Stomach smooth muscle (tissue), 2 donors: ENCODE data around the gene WFS1.

Experiments
- H3K27ac ChIP-seq: one replicate; pipeline ENCODE4 v1.7.0; 2013; ENCODE audit warnings: mild to moderate bottlenecking, low read length, inconsistent platforms
- H3K27me3 ChIP-seq, 2 donors: one replicate each; pipeline ENCODE4 v1.7.0; 2013; ENCODE audit warnings: low read length in 2 of 2; ENCODE audit not compliant: insufficient read depth in 2 of 2, control insufficient read depth in 1 of 2
- H3K36me3 ChIP-seq, 2 donors: one replicate each; pipeline ENCODE4 v1.7.0; 2013; ENCODE audit warnings: low read length in 2 of 2; ENCODE audit not compliant: control insufficient read depth in 2 of 2, insufficient read depth in 2 of 2
- H3K4me1 ChIP-seq: one replicate; pipeline ENCODE4 v1.7.0; 2013; ENCODE audit warnings: low read length; ENCODE audit not compliant: control insufficient read depth, insufficient read depth
- H3K4me3 ChIP-seq, 2 donors: one replicate each; pipeline ENCODE4 v1.7.0; 2013; ENCODE audit warnings: low read length in 2 of 2
- H3K9ac ChIP-seq, 2 donors: one replicate each; pipeline ENCODE4 v1.7.0; 2013; ENCODE audit warnings: low read length in 2 of 2, mild to moderate bottlenecking in 1 of 2
- H3K9me3 ChIP-seq, 2 donors: one replicate each; pipeline ENCODE4 v1.7.0; 2013; ENCODE audit warnings: low read length in 2 of 2; ENCODE audit not compliant: control insufficient read depth in 2 of 2
- donor health status: healthy.
- donor health status: Pancreatic carcinoma.

WFS1 gene

GRCh38 chr4:6228158-6229067, 41.2 kb upstream of the WFS1 start:
- H3K9me3 ChIP-seq = no peaks in the 10 kb centered on the region
- H3K9ac ChIP-seq = no peak overlapping the region
- H3K4me3 ChIP-seq = no peak overlapping the region
- H3K27ac ChIP-seq = no peak overlapping the region
- no peaks in the 10 kb centered on the region for H3K4me1 ChIP-seq
- no peaks in the 10 kb centered on the region for H3K36me3 ChIP-seq
- H3K27me3 ChIP-seq = peaks cover 2 to 33% of the 10 kb centered on the region in 2 donors

- H3K27me3 ChIP-seq = peaks cover 3 to 27% of the 10 kb centered on the region in 2 donors
- no peak overlapping the region for H3K27ac ChIP-seq
- H3K4me1 ChIP-seq = no peaks in the 10 kb centered on the region
- no peak overlapping the region for H3K4me3 ChIP-seq
- H3K9me3 ChIP-seq = no peaks in the 10 kb centered on the region
- H3K9ac ChIP-seq = no peak overlapping the region
- no peaks in the 10 kb centered on the region for H3K36me3 ChIP-seq
Measured at GRCh38 chr4:6229095-6229494, 40.6 kb upstream of the WFS1 start.

GRCh38 chr4:6229671-6230501, 39.8 kb upstream of the WFS1 start:
- H3K4me1 ChIP-seq = no peaks in the 10 kb centered on the region
- no peak overlapping the region for H3K27ac ChIP-seq
- no peak overlapping the region for H3K4me3 ChIP-seq
- H3K9ac ChIP-seq = no peak overlapping the region
- H3K27me3 ChIP-seq = peaks cover 6 to 29% of the 10 kb centered on the region in 2 donors
- H3K9me3 ChIP-seq = no peaks in the 10 kb centered on the region
- H3K36me3 ChIP-seq = no peaks in the 10 kb centered on the region

- Histone ChIP-seq H3K27ac (no peak overlapping the region), H3K9me3 (no peaks in the 10 kb centered on the region), H3K36me3 (no peaks in the 10 kb centered on the region), H3K9ac (no peak overlapping the region), H3K4me1 (no peaks in the 10 kb centered on the region), H3K4me3 (no peak overlapping the region), H3K27me3 (peaks cover 6 to 31% of the 10 kb centered on the region in 2 donors)
Measured at GRCh38 chr4:6230502-6230785, 39.2 kb upstream of the WFS1 start.

GRCh38 chr4:6230827-6231662, 38.6 kb upstream of the WFS1 start:
- no peaks in the 10 kb centered on the region for H3K9me3 ChIP-seq
- no peaks in the 10 kb centered on the region for H3K36me3 ChIP-seq
- peaks cover 6 to 28% of the 10 kb centered on the region in 2 donors for H3K27me3 ChIP-seq
- H3K9ac ChIP-seq = no peak overlapping the region
- no peak overlapping the region for H3K4me3 ChIP-seq
- H3K4me1 ChIP-seq = no peaks in the 10 kb centered on the region
- no peak overlapping the region for H3K27ac ChIP-seq

- H3K27ac ChIP-seq = no peak overlapping the region
Measured at GRCh38 chr4:6231663-6232165, 37.9 kb upstream of the WFS1 start.

GRCh38 chr4:6232836-6233785, 36.5 kb upstream of the WFS1 start:
- peaks cover 2% of the 10 kb centered on the region for H3K4me1 ChIP-seq
- no peaks in the 10 kb centered on the region for H3K36me3 ChIP-seq
- H3K9me3 ChIP-seq = no peaks in the 10 kb centered on the region
- no peak overlapping the region for H3K9ac ChIP-seq
- H3K27ac ChIP-seq = no peak overlapping the region
- H3K27me3 ChIP-seq = peaks cover 6 to 18% of the 10 kb centered on the region in 2 donors
- no peak overlapping the region for H3K4me3 ChIP-seq

More at GRCh38 chr4:6231663-6232165, 37.9 kb upstream of the WFS1 start:
- Histone ChIP-seq H3K4me3 (no peak overlapping the region), H3K27me3 (peaks cover 6 to 22% of the 10 kb centered on the region in 2 donors), H3K36me3 (no peaks in the 10 kb centered on the region), H3K9ac (no peak overlapping the region), H3K9me3 (no peaks in the 10 kb centered on the region), H3K4me1 (peaks cover 2% of the 10 kb centered on the region)

GRCh38 chr4:6233929-6234328, 35.7 kb upstream of the WFS1 start:
- no peaks in the 10 kb centered on the region for H3K9me3 ChIP-seq
- peaks cover 6 to 18% of the 10 kb centered on the region in 2 donors for H3K27me3 ChIP-seq
- H3K4me1 ChIP-seq = peaks cover 2% of the 10 kb centered on the region
- no peak overlapping the region for H3K9ac ChIP-seq
- H3K27ac ChIP-seq = no peak overlapping the region
- H3K4me3 ChIP-seq = no peak overlapping the region
- H3K36me3 ChIP-seq = no peaks in the 10 kb centered on the region

- no peak overlapping the region for H3K27ac ChIP-seq
- H3K27me3 ChIP-seq = peaks cover 10 to 15% of the 10 kb centered on the region in 2 donors
- H3K9ac ChIP-seq = no peak overlapping the region
- H3K4me1 ChIP-seq = peaks cover 2% of the 10 kb centered on the region
- H3K9me3 ChIP-seq = no peaks in the 10 kb centered on the region
- no peaks in the 10 kb centered on the region for H3K36me3 ChIP-seq
- no peak overlapping the region for H3K4me3 ChIP-seq
Measured at GRCh38 chr4:6235012-6235411, 34.6 kb upstream of the WFS1 start.
